HG03439 (cell line): Measurements from ENCODE around the gene BCLAF3.

Experiments used
- ATAC-seq: cut with Tn5 transposase; IDR thresholded peaks from one replicate; pipeline ENCODE4 v1.9.1; 2021; ENCODE audit warnings: mild to moderate bottlenecking, moderate library complexity; ENCODE audit not compliant: unreplicated experiment

Gene BCLAF3

GRCh38 chrX:19972984-19973383 lies 17.9 kb downstream of the BCLAF3 start:
- ATAC-seq = no peak

GRCh38 chrX:19968276-19968675 lies 22.6 kb downstream of the BCLAF3 start:
- no peak for ATAC-seq

GRCh38 chrX:19966056-19966455 lies 24.8 kb downstream of the BCLAF3 start:
- no peak for ATAC-seq

GRCh38 chrX:19964017-19964710 lies 26.7 kb downstream of the BCLAF3 start:
- ATAC-seq = no peak

GRCh38 chrX:19960913-19961312 lies 29.9 kb downstream of the BCLAF3 start:
- no peak for ATAC-seq

GRCh38 chrX:19958552-19959486 lies 32.0 kb downstream of the BCLAF3 start:
- ATAC-seq = no peak

- no peak for ATAC-seq
Observed at GRCh38 chrX:19956923-19957322, 33.9 kb downstream of the BCLAF3 start.

- ATAC-seq = no peak
Observed at GRCh38 chrX:19956306-19956705, 34.6 kb downstream of the BCLAF3 start.

GRCh38 chrX:19955306-19955705 lies 35.6 kb downstream of the BCLAF3 start:
- no peak for ATAC-seq

- no peak for ATAC-seq
Observed at GRCh38 chrX:19954335-19955096, 36.3 kb downstream of the BCLAF3 start.

- no peak for ATAC-seq
Observed at GRCh38 chrX:19953145-19953544, 37.7 kb downstream of the BCLAF3 start.

GRCh38 chrX:19949340-19949739 lies 41.5 kb downstream of the BCLAF3 start:
- no peak for ATAC-seq

GRCh38 chrX:19947612-19948011 lies 43.2 kb downstream of the BCLAF3 start:
- no peak for ATAC-seq
